ENCODE data around the gene CHCHD6. TPM values are rescaled to one million over a fixed set of nuclear protein-coding genes. Genes with fewer than 3 reads are reported as not detected.

Gene CHCHD6
- total RNA-seq, 8 experiments from 2014 or later: 13.9 to 71.2 (median 45.4) TPM

DNA sequence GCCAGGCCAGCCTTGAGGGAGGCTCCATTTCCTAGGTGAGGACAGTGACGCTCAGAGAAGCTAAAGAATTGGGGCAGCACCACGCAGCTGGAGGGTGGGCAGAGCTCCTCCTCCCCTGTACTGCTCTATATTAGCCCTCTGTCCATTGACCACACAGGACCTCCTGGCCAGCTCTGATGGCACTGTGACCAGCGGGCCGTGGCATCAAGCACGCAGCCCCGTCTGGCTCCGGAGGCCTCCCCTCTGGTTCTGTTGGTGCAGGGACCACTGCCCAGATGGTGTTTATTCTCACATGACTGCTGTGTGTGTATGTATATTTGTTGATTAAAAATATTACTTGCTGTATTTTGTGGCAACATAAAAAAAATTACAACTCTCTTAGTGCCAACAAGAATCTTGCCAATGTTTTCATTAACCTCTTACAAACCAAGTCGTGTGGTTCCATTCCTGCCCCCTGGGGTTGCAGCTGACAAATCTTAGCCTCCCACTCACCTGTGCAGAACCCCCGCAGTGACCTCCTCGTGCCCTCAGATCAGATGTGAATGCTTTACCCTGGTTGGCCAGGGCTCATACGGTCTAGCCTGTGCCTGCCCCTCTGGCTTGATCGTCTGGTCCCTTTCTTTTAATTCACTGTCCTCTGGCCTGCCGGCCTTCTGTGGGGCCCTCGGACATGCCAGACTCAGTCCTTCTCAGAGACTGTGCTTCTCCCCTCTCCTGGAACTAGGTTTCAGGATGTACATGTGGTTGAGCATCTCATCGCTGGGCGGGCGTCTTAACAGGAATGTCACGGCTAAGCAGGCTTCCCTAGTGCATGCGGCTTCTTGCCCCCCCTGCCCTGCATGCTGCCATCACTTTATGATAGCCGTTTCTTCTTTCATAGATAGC is 14.8 kb downstream of the CHCHD6 start:
- 53 to 100% (median 66%) methylated on average over 1 to 14 of the region's 20 CpGs; no CpG with 5 or more reads in 2 of the 10 experiments for WGBS, 10 experiments
- Histone ChIP-seq H3K4me3 (no peak overlapping the region), H3K4me1 (replicated peaks in 1 of 2) (peaks cover 0 to 11% of the 10 kb centered on the region in 2 donors), H3K27ac (no peak overlapping the region)
- ATAC-seq (replicated peaks in 6 of 8): no peak
- in situ Hi-C loops (cut with MboI; ENCODE audit: low pct_unique_long_range_greater_than_20kb in 2 of 9, low sequenced_read_pairs in 9 of 9, unreplicated experiment in 9 of 9): no loop called here

DNA sequence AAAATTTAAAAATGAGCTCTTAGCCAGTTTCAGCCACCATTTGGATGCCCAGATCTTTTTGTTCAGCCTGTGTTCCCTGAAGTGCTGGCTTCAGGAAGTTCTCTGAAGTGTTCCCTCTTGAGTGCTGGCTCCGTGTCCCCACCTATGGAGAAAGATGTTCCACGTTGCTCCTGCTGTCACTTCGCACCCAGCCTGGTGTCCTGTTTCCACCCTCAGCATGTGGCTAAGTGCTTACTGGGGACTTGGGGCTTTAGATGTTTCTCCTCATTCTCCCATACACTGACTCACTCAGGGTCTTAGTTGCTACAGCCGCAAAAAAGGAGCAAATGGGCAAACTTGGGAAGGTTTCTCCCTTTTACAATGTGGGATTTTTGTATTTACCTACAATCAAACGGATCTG is 16.6 kb downstream of the CHCHD6 start:
- Histone ChIP-seq H3K4me1 (replicated peaks in 1 of 2) (peaks cover 0 to 2% of the 10 kb centered on the region in 2 donors), H3K27ac (no peak overlapping the region), H3K4me3 (no peak overlapping the region)
- no peak for ATAC-seq (replicated peaks in 6 of 8)
- in situ Hi-C loops (cut with MboI; ENCODE audit: low pct_unique_long_range_greater_than_20kb in 2 of 9, low sequenced_read_pairs in 9 of 9, unreplicated experiment in 9 of 9): no loop called here
- WGBS, 10 experiments: 71 to 98% (median 90%) methylated on average over 1 to 5 of the region's 5 CpGs; no CpG with 5 or more reads in 3 of the 10 experiments

DNA sequence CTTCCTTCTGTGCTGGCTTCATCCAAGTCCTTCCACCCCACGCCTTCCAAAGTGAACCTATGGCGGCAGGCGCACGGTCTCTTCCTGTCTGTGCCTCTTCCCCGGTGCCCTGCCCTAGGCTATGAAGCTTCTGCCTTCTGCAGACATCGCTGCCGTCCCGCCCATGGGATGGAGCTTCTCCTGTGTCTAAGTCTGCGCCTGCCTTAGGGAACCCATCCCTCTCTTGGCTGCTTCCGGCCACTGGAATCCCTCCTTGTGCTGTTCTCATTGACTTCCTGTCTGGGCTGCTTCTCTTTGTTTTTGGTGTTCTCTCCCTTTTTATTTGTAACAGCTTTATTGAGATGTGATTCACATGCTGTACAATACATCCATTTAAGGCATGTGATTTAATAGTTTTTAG is 17.2 kb downstream of the CHCHD6 start:
- 93 to 100% (median 98%) methylated on average over 1 to 10 of the region's 10 CpGs; no CpG with 5 or more reads in 3 of the 10 experiments for WGBS, 10 experiments
- no peak overlapping the region for H3K4me3 ChIP-seq
- H3K4me1 ChIP-seq (replicated peaks in 1 of 2): no peaks in the 10 kb centered on the region
- ATAC-seq (replicated peaks in 6 of 8): no peak
- no peak overlapping the region for H3K27ac ChIP-seq
- in situ Hi-C loops (cut with MboI; ENCODE audit: low pct_unique_long_range_greater_than_20kb in 2 of 9, low sequenced_read_pairs in 9 of 9, unreplicated experiment in 9 of 9): no loop called here

DNA sequence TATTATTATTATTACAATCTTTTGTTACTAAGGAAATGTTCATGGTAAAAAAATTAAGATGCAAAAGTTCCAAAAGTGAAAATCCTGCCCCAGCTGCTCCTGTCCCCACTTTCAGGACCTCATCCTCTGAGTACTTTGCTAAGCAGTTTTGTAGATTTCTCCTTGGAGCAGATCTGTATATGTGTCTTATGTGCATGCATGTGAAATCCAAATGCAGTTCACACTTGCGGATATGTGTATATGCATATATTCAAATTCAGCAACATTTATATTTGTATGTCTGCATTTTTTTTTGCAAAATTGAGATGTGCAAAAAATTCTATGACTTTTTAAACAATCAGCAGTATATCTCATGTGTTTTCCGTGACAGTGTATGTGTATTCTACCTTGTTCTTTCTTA is 19.2 kb downstream of the CHCHD6 start:
- Histone ChIP-seq H3K4me3 (no peak overlapping the region), H3K4me1 (replicated peaks in 1 of 2) (no peaks in the 10 kb centered on the region), H3K27ac (no peak overlapping the region)
- WGBS, 10 experiments: 5 to 100% (median 90%) methylated on average over 2 of the region's 2 CpGs; no CpG with 5 or more reads in 1 of the 10 experiments
- peak in 2 of 8 experiments; percentile 19 to 94 for ATAC-seq (replicated peaks in 6 of 8)
- in situ Hi-C loops (cut with MboI; ENCODE audit: low pct_unique_long_range_greater_than_20kb in 2 of 9, low sequenced_read_pairs in 9 of 9, unreplicated experiment in 9 of 9): no loop called here

DNA sequence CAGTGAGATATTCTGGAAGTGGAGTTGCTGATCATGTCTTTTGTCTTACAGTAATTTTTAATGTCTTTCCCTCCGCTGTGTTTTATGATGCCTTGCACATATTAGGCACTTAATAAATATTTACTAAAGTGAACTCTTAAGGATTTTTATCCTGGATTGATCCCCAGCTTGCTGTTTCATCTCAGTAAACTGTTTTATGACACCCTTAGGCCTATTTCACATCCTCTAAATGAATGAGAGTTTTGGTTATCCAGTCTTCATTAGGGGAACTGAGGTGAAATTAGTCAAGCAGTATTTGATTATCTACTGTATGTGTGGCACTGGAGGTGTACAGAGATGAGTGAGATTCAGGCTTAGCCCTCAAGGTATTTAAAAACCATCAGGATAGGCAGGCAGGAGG is 19.8 kb downstream of the CHCHD6 start:
- Histone ChIP-seq H3K4me1 (replicated peaks in 1 of 2) (no peaks in the 10 kb centered on the region), H3K27ac (no peak overlapping the region), H3K4me3 (no peak overlapping the region)
- in situ Hi-C loops (cut with MboI; ENCODE audit: low pct_unique_long_range_greater_than_20kb in 2 of 9, low sequenced_read_pairs in 9 of 9, unreplicated experiment in 9 of 9): no loop called here
- 33 to 100% (median 90%) methylated on average over 1 of the region's 1 CpG; no CpG with 5 or more reads in 3 of the 10 experiments for WGBS, 10 experiments
- ATAC-seq (replicated peaks in 6 of 8): no peak

DNA sequence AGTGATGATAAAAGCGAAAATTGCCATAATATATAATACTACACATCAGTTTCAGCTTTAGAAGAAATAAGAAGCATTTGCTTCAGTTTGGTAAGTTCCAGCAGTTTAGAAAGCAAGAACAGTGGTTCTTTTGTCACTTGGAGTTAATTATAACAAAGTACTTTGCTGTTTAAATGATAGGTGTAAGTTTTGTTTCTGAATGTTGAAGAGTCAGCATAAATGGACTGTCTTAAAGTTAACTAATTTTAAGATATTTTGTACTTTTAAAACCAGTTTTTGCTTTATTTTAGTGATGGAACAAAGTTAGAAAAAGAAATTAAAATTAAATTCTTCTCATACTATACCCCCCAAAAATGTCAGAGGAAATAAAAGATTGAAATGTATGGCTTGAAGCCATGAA is 24.6 kb downstream of the CHCHD6 start:
- H3K4me3 ChIP-seq: no peak overlapping the region
- H3K4me1 ChIP-seq (replicated peaks in 1 of 2): no peaks in the 10 kb centered on the region
- in situ Hi-C loops (cut with MboI; ENCODE audit: low pct_unique_long_range_greater_than_20kb in 2 of 9, low sequenced_read_pairs in 9 of 9, unreplicated experiment in 9 of 9): loop anchor here in 1 of 9 experiments (25.0 kb wide), 1 partner anchor 834 kb away; no protein-coding TSS in a partner anchor
- 100% methylated on average over 1 of the region's 1 CpG for WGBS, 10 experiments
- ATAC-seq (replicated peaks in 6 of 8): no peak
- no peak overlapping the region for H3K27ac ChIP-seq

DNA sequence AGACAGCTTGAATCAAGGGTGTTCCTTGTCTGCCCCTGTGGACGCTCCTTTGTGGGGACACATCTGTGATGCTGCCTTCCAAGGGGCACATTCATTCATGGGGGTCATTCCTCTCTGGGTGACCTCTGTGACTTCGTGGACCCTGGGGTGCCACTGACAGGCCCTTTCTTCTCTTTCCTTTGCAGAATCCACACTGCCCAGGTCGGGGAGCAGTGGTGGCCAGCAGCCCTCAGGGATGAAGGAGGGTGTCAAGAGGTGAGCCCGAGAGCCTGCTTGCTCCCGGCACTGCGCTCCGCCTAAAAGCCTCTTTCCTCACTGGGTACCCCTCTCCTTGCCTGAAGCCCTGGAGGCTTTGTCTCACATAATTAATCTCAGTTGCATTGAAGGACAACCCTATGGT is 26.3 kb downstream of the CHCHD6 start:
- H3K27ac ChIP-seq: no peak overlapping the region
- H3K4me3 ChIP-seq: no peak overlapping the region
- WGBS, 10 experiments: 100% methylated on average over 1 to 4 of the region's 7 CpGs; no CpG with 5 or more reads in 7 of the 10 experiments
- no peak for ATAC-seq (replicated peaks in 6 of 8)
- in situ Hi-C loops (cut with MboI; ENCODE audit: low pct_unique_long_range_greater_than_20kb in 2 of 9, low sequenced_read_pairs in 9 of 9, unreplicated experiment in 9 of 9): loop anchor here in 1 of 9 experiments (25.0 kb wide), 1 partner anchor 832 kb away; no protein-coding TSS in a partner anchor
- H3K4me1 ChIP-seq (replicated peaks in 1 of 2): no peaks in the 10 kb centered on the region

DNA sequence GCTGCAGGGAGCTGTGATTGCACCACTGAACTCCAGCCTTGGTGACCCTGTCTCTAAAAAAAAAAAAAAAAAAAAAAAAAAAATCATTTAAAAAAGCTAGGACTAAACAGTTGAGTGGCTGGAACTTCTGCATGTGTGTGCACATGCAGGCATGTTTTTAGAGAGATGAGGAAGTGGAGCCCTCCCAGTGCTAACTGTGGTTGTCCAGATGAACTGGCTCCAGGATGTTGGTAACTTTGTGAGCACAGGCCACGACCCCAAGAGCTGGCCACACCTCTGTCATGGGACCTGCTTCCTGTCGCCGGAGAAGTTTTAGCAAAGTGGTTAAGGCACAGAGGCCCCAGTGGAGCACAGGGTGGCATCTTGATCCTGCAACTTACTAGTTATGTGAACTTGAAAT is 27.0 kb downstream of the CHCHD6 start:
- in situ Hi-C loops (cut with MboI; ENCODE audit: low pct_unique_long_range_greater_than_20kb in 2 of 9, low sequenced_read_pairs in 9 of 9, unreplicated experiment in 9 of 9): loop anchor here in 1 of 9 experiments (25.0 kb wide), 1 partner anchor 831 kb away; no protein-coding TSS in a partner anchor
- no peak overlapping the region for H3K27ac ChIP-seq
- H3K4me3 ChIP-seq: no peak overlapping the region
- no peaks in the 10 kb centered on the region for H3K4me1 ChIP-seq (replicated peaks in 1 of 2)
- WGBS, 10 experiments: 60 to 90% (median 76%) methylated on average over 1 to 3 of the region's 3 CpGs; no CpG with 5 or more reads in 3 of the 10 experiments
- ATAC-seq (replicated peaks in 6 of 8): no peak

DNA sequence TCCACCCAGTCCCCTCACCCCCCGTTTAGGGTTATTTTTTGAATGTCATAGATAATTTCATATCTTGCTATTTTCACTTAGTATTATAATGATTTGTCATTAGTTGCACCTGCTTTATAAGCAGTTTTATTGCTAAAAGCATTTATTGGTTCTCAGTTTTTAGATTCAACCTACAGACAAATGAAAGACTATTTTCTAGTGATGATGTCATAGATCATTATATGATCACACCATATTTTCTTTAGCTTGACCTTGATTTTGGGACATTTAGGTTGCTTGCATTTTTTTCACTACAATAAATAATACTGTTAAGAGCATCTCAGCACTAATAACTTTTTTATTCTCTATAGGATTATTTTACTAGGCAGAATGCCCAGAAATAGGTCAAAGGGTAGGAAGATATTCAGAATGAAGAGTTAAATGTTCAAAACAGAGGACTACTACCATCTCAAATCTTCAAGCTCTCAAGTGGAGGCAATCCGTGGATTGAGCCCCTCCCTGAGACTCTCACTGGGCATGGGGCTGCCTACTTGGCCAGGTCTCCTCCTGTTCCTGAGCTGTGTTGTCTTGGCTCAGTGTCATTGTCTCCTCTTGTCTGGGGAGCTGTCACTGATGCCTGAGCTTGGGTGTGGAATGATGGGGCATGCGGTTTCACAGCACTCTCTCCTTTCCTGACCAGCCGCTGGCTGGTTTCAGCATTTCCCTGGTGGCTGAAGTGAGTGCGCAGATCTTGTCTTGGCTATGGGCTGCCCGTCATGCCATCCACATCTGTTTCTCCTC is 28.4 kb downstream of the CHCHD6 start:
- no peak for ATAC-seq (replicated peaks in 6 of 8)
- H3K4me3 ChIP-seq: no peak overlapping the region
- no peaks in the 10 kb centered on the region for H3K4me1 ChIP-seq (replicated peaks in 1 of 2)
- 67 to 100% (median 95%) methylated on average over 1 to 3 of the region's 6 CpGs for WGBS, 10 experiments
- in situ Hi-C loops (cut with MboI; ENCODE audit: low pct_unique_long_range_greater_than_20kb in 2 of 9, low sequenced_read_pairs in 9 of 9, unreplicated experiment in 9 of 9): loop anchor here in 1 of 9 experiments (25.0 kb wide), 1 partner anchor 830 kb away; no protein-coding TSS in a partner anchor
- no peak overlapping the region for H3K27ac ChIP-seq

DNA sequence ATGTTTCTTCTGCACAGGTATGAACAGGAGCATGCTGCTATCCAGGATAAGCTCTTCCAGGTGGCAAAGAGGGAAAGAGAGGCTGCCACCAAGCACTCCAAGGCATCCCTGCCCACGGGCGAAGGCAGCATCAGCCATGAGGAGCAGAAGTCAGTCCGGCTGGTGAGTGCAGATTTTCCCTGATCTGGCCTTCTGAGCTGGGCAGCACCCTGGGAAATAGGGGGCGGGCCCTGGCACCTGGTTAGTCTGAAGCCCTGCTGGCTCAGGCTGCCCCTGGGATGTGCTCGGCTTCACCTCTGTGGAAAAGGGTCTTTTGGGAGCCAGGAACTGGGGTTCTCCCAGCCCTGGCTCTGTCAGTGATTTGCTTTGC is 29.0 kb downstream of the CHCHD6 start:
- 85 to 100% (median 100%) methylated on average over 3 to 4 of the region's 5 CpGs; no CpG with 5 or more reads in 7 of the 10 experiments for WGBS, 10 experiments
- Histone ChIP-seq H3K27ac (no peak overlapping the region), H3K4me1 (replicated peaks in 1 of 2) (no peaks in the 10 kb centered on the region), H3K4me3 (no peak overlapping the region)
- no peak for ATAC-seq (replicated peaks in 6 of 8)
- in situ Hi-C loops (cut with MboI; ENCODE audit: low pct_unique_long_range_greater_than_20kb in 2 of 9, low sequenced_read_pairs in 9 of 9, unreplicated experiment in 9 of 9): loop anchor here in 1 of 9 experiments (25.0 kb wide), 1 partner anchor 829 kb away; no protein-coding TSS in a partner anchor

DNA sequence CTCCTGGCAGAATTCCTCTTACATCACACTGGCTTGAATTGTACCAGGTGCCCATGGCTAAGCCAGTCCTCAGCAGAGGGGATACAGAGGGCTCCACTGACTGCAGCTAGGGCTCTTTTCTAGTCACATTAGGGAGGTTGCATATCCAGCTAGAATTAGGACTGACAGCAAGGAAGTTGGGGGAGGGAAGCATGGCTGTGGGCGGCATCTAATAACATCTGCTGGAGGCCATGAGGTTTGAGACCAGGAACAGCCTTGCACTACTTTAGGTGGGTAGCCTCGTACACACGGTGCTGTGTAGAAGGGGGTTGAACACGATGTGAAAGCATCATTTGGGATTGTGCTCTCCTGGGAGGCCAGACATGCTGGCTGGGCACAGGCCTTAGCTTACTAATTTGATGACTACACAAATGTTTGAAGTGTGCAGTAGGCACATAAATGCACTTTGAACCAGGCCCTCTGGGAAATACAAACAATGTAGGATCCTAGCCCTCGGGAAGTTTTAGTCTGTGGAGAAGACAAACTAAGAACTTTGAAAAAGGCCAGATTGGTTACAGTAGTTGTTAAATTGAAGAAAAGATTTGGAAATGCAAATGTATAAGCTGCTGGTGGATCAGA is 30.2 kb downstream of the CHCHD6 start:
- no peak for ATAC-seq (replicated peaks in 6 of 8)
- 83 to 100% (median 97%) methylated on average over 1 to 5 of the region's 5 CpGs; no CpG with 5 or more reads in 5 of the 10 experiments for WGBS, 10 experiments
- in situ Hi-C loops (cut with MboI; ENCODE audit: low pct_unique_long_range_greater_than_20kb in 2 of 9, low sequenced_read_pairs in 9 of 9, unreplicated experiment in 9 of 9): loop anchor here in 1 of 9 experiments (25.0 kb wide), 1 partner anchor 828 kb away; no protein-coding TSS in a partner anchor
- no peak overlapping the region for H3K27ac ChIP-seq
- no peak overlapping the region for H3K4me3 ChIP-seq
- no peaks in the 10 kb centered on the region for H3K4me1 ChIP-seq (replicated peaks in 1 of 2)

DNA sequence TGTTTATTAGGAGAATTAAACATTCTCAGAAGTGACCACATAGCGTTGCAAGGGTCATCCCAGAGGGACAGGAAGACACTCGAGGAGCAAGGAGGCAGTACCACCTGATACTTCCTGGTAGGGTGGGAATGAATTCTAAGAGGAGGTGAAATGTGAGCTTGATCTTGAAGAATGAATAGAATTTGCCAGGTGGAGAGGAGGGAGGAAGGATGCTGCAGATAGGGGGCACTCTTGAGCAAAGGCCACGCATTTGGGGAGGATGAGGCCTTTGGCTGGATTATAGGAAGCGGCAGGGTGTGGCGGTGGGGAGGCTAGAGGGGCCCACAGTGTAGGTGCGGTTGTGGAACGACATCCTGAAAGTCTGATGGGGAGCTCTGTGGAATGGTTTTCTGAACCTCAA is 33.5 kb downstream of the CHCHD6 start:
- Histone ChIP-seq H3K27ac (no peak overlapping the region), H3K4me1 (replicated peaks in 1 of 2) (peaks cover 3 to 5% of the 10 kb centered on the region in 2 donors), H3K4me3 (no peak overlapping the region)
- WGBS, 10 experiments: 40 to 100% (median 95%) methylated on average over 1 to 7 of the region's 7 CpGs; no CpG with 5 or more reads in 1 of the 10 experiments
- no peak for ATAC-seq (replicated peaks in 6 of 8)
- in situ Hi-C loops (cut with MboI; ENCODE audit: low pct_unique_long_range_greater_than_20kb in 2 of 9, low sequenced_read_pairs in 9 of 9, unreplicated experiment in 9 of 9): loop anchor here in 1 of 9 experiments (25.0 kb wide), 1 partner anchor 825 kb away; no protein-coding TSS in a partner anchor

Measured in motor neuron (in vitro differentiated cells).